ENCODE data around the gene UFSP1.
A peak's percentile ranks its signal among the peaks of the same experiment; 100 is the strongest.

UFSP1 gene

DNA sequence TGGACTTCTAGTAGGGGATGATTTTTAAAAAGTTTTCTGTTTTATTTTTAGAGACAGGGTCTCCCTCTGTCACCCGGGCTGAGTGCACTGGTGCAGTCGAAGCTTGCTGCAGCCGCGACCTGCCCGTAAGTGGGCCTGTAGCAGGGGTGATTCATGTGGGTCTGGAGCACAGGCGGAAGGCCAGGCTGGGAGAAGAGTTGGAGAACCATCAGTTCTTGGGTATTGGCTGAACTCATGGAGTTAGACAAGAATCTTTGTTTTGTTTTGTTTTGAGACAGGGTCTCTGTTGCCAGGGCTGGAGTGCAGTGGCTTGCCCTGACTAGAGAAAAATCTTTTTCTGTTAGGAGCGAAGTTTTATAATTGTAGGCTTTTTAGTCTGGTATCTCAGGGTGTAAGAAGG, 8.9 kb downstream of the UFSP1 start:
- no peak for FAIRE-seq

GRCh38 chr7:100879685-100880261, 9.7 kb downstream of the UFSP1 start:
- FAIRE-seq, result no peak

DNA sequence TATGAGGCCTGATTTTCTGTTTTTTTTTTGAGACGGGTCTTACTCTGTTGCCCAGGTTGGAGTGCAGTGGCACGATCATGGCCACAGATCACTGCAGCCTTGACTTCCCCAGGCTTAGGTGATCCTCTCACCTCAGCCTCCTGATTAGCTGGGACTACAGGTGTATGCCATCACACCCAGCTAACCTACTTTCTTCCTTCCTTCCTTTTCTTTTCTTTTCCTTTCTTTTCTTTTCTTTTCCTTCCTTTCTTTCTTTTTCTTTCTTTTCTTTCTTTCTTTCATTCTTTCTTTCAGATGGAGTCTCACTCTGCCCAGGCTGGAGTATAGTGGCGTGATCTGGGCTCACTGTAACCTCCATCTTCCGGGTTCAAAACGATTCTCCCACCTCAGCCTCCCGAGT, 10.8 kb downstream of the UFSP1 start:
- FAIRE-seq, result no peak

DNA sequence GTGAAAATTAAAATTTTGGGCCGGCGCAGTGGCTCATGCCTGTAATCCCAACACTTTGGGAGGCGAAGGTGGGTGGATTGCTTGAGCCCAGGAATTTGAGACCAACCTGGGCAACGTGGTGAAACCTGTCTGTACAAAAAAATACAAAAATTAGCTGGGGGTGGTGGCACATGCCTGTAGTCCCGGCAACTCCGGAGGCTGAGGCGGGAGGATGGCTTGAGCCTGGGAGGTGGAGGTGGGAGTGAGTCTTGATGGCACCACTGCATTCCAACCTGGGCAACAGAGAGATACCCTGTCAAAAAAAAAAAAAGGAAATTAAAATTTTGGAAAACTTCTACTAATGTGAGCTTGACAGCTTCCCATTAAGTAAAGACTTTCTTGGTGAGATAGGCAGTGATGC, 11.5 kb downstream of the UFSP1 start:
- no peak for FAIRE-seq

GRCh38 chr7:100875356-100875751, 14.2 kb downstream of the UFSP1 start:
- no peak for FAIRE-seq

DNA sequence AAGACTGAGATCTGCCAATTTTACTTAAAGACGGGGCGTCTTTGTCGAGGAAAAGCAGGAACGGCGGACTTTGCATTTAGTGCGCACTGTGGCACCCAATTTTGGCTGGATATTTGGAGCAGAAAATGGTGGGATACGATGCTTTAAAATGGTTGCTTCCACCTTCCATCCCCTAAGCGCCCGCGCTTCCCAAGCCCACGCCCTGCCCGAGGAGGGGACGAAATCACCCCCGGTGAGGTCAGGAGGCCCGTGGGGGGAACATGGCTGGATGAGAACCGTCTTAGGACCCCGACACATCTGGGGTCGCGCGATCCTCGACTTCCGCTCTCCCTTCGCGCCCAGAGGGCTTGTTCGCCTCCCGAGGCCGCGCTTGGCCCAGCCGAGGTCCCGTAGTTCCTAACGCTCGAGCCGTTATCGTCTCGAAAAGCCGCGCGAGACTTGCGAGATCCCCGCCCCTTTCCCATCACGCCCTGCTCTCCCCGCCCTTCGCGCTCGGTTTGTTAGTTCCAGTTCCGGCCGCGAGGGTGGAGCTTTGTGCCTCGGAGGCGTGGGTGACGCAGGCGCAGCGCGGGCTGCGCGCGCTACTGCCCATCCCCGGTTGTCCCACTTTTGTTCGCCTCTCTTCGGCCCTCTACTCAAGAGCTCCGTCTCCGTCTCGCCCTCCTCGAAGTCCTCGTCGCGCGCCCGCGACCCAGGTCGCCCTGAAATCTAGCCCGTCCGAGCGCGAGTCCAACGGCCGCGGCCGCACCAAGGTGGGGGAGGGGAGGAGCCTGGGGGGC, 14.7 kb downstream of the UFSP1 start, which contains the start of gene SRRT:
Gene SRRT (plus strand): TSS at position 527 of the 779 bp plus-strand sequence. CDS start 488 bp downstream, outside the sequence.
- FAIRE-seq, result peak; percentile 73

DNA sequence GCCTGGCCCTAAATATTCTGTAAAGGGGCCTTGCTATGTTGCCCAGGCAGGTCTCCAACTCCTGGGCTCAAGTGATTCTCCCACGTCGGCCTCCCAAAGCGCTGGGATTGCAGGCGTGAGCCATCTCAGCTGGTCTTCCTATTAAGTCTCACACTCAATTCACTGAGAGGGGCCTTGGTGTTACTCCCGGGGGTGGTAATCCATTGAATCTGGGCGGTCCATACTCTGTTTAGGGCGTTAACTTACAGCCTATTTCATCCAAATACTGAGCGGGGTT, 15.3 kb downstream of the UFSP1 start:
- no peak for FAIRE-seq

- no peak for FAIRE-seq
These were observed 15.8 kb downstream of the UFSP1 start for GRCh38 chr7:100873599-100874299.

GRCh38 chr7:100867776-100868485, 21.6 kb downstream of the UFSP1 start:
- no peak for FAIRE-seq

DNA sequence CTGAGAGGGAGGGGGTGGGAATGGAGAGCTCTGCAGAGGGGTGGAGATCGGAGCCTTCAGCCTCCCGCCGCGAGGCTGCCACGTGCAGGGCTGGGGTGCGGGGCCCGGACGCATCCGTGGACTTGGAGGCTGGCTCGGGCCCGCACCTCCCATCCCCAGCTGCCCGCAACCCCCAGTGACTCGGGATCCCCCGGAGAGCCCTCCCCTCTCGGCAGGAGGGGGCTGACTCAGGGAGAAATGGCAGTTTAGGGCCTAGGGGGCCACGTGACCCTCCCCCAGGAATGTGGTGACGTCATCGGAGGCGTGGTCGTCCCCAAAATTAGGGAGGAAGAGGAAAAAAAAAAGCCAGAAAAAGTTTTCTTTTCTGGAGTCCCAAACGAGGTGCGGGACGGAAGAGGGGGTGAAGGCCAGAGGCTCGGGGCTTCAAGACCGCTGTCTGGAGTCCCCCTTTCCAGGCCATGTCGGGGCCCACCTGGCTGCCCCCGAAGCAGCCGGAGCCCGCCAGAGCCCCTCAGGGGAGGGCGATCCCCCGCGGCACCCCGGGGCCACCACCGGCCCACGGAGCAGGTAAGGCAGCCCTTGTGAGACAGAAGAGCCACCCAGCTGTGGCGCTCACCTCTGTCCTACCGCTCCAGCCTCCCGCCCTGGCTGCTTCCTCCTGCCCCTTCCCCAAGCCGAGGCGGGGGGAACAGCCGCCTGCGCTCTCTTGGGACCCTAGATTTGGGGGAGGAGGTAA, 22.3 kb downstream of the UFSP1 start, which contains the start of gene TRIP6:
Gene TRIP6 (plus strand): TSS at position 348 of the 736 bp plus-strand sequence. CDS start 111 bp downstream, at position 459.
- no peak for FAIRE-seq

DNA sequence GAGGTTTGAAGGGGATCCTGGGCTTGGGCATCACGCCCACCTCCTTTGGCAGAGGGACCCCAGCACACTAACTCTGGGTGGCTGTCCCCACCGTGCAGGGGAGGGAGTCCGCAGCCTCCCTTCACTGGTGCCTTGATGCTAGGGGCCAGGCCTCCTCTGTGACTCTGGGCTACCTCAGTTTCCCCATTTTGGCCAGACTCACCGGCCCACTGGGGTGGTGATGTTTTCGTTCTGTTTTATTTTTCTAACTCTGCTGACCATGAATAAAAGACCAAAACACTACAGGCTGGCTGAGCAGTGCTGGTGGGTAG, 22.8 kb downstream of the UFSP1 start:
- FAIRE-seq, result no peak

GRCh38 chr7:100865938-100866728, 23.4 kb downstream of the UFSP1 start:
- FAIRE-seq, result no peak

DNA sequence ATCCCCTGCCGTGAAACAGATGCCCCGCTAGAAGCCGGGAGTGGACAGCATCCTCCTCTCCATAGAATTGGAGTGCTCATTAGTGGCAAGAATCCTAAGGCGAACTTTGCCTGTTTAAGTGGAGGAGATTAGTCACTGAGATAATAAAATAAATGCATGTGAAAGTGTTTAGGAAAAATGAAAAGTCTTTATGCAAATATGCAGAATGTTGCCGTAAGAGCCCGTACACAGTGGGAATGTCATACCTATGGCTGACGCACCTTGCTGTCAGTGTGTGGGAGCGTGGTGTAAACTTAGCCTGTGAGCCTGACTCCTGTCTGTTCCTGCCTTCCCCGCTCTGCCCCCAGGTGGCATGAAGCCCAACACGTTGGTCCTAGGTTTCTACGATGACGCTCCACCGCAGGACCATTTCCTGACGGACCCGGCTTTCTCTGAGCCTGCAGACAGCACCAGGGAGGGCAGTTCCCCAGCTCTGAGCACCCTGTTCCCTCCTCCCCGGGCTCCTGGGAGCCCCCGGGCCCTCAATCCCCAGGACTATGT, 24.1 kb downstream of the UFSP1 start:
- no peak for FAIRE-seq

DNA sequence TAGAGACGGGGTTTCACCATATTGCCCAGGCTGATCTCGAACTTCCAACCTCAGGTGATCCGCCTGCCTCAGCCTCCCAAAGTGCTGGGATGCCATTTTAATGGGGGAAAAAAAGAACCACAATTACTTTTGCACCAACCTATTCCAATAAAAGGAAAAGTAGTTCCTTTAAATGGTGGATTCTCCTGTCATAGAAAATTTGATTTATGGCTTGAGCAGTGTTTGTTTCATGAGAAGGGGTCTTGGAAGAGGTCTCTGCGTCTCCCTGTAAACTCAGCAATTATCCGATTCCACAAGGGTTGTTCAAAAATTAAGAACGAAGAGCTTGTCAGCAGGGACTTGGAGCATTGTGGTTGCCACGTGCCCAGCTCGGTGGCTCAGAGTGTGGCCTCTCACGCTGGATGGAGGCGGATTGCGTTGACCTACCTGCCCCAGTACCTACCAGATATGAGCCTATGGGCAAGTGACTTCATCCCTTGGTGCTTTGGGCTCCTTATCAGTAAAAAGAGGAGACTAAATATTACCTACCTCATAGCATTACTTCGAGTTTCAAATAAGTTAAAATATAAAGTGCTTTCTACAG, 25.2 kb downstream of the UFSP1 start:
- no peak for FAIRE-seq

- FAIRE-seq, result no peak
These were observed 26.0 kb downstream of the UFSP1 start for GRCh38 chr7:100863406-100863950.

GRCh38 chr7:100861616-100861985, 27.9 kb downstream of the UFSP1 start:
- no peak for FAIRE-seq

DNA sequence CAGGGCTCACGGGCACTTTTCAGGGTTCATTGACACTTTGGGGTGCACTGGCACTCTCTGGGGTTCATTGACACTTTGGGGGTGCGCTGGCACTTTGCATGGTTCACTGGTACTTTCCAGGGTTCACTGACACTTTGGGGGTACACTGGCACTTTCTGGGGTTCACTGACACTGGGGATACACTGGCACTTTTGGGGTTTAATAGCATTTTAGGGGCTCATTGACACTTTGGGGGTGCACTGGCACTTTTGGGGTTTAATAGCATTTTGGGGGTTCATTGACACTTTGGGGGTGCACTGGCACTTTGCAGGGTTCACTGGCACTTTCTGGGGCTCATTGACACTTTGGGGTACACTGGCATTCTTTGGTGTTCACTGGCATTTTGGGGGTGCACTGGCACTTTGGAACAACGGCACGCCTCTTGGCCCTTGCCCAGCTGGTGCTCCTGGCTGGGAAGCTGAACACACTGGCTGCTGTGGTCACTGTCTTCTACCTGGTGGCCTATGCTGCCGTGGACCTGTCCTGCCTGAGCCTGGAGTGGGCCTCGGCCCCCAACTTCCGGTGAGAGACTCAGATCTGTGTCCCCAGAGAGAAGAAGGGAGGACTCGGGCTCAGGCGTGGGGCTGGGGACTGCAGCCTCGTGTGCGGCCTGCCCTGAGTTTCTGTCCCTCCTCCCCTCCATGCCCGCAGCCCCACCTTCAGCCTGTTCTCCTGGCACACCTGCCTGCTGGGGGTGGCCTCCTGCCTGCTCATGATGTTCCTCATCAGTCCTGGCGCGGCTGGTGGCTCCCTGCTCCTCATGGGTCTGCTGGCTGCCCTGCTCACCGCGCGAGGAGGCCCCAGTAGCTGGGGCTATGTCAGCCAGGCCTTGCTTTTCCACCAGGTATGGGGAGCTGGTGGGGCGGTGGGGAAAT, 28.6 kb downstream of the UFSP1 start:
- FAIRE-seq, result no peak

DNA sequence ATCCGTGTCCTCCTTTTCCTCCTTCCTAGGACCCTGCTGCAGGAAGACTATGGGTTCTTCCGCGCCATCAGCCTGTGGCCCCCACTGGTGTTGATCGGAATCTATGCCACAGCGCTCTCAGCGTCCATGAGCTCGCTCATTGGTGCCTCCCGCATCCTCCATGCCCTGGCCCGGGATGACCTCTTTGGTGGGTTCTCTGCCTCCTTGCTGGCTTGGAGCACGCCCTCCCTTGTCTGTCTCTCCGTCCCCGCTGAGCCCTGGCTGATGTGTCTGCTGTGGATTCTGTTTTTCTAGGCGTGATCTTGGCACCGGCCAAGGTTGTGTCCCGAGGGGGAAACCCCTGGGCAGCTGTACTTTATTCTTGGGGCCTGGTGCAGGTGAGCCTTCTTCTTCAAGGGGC, 29.7 kb downstream of the UFSP1 start:
- no peak for FAIRE-seq

- no peak for FAIRE-seq
These were observed 32.6 kb downstream of the UFSP1 start for GRCh38 chr7:100856871-100857282.

DNA sequence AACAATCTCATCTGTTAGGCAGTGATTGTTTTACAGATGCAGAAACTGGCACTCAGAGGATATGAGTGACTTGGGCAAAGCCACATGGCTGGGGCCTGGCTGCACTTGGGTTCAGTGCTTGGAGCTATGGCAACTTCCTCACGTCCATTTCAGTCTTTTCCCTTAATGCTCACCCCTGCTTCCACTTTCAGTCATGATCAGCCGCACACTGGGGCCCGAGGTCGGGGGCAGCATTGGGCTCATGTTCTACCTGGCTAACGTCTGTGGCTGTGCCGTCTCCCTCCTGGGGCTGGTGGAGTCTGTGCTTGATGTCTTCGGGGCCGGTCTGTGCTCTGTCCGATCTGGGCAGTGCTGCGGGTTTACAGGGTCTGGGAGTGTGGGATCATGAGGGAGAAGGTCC, 34.0 kb downstream of the UFSP1 start:
- FAIRE-seq, result no peak

Measured in TTC549 (cell line).